Liver (tissue), 9 donors: ENCODE results near the gene F8. TPM values are rescaled to one million over a fixed set of nuclear protein-coding genes. Genes with fewer than 3 reads are reported as not detected.
"Not testable (repeated sequence)": the region's sequence is repeated elsewhere in the genome, so short reads cannot be mapped to it uniquely, and the experiment has no call there.

Source experiments
- DNase-seq: peaks from one replicate; pipeline ENCODE4 v3.0.0-alpha.2; 2017; ENCODE audit warnings: low spot score
- H3K27ac ChIP-seq, 2 donors: one replicate each; pipeline ENCODE4 v1.7.0; 2013; ENCODE audit warnings: inconsistent platforms in 2 of 2, low read length in 2 of 2, control low read depth in 1 of 2, low read depth in 1 of 2, mild to moderate bottlenecking in 1 of 2
- H3K27me3 ChIP-seq, 4 donors: one replicate each; pipeline versions ENCODE4 v1.6.1 to v1.7.0; 2013; ENCODE audit warnings: low read length in 3 of 4, inconsistent platforms in 1 of 4, mild to moderate bottlenecking in 1 of 4, moderate library complexity in 1 of 4; ENCODE audit not compliant: control insufficient read depth in 4 of 4, insufficient read depth in 4 of 4
- H3K36me3 ChIP-seq, 4 donors: one replicate each; pipeline versions ENCODE4 v1.6.1 to v1.7.0; 2013; ENCODE audit warnings: low read length in 3 of 4, mild to moderate bottlenecking in 3 of 4, low read depth in 1 of 4, moderate library complexity in 1 of 4; ENCODE audit not compliant: control insufficient read depth in 4 of 4, insufficient read depth in 3 of 4
- H3K4me1 ChIP-seq, 4 donors: one replicate each; pipeline versions ENCODE4 v1.6.1 to v1.7.0; 2013; ENCODE audit warnings: low read length in 3 of 4, mild to moderate bottlenecking in 3 of 4, moderate library complexity in 1 of 4; ENCODE audit not compliant: control insufficient read depth in 4 of 4, insufficient read depth in 4 of 4
- H3K4me3 ChIP-seq, 3 donors: one replicate each; pipeline versions ENCODE4 v1.6.1 to v1.7.0; 2013; ENCODE audit warnings: low read length in 3 of 3, control low read depth in 1 of 3, low read depth in 1 of 3, mild to moderate bottlenecking in 1 of 3
- H3K9ac ChIP-seq, 2 donors: one replicate each; pipeline ENCODE4 v1.7.0; 2013; ENCODE audit warnings: low read length in 2 of 2, mild to moderate bottlenecking in 2 of 2, moderate library complexity in 2 of 2, control low read depth in 1 of 2, low read depth in 1 of 2
- H3K9me3 ChIP-seq, 4 donors: one replicate each; pipeline versions ENCODE4 v1.6.1 to v1.7.0; 2013; ENCODE audit warnings: low read length in 3 of 4; ENCODE audit not compliant: control insufficient read depth in 4 of 4
- ATF3 ChIP-seq: IDR thresholded peaks from 2 replicates; pipeline ENCODE4 v1.6.1; 2016; ENCODE audit warnings: antibody characterized with exemption
- FOXA1 ChIP-seq: IDR thresholded peaks from 2 replicates; pipeline ENCODE4 v1.6.1; 2016; ENCODE audit warnings: antibody characterized with exemption
- FOXA2 ChIP-seq: IDR thresholded peaks from 2 replicates; pipeline ENCODE4 v1.6.1; 2016; ENCODE audit warnings: antibody characterized with exemption
- GABPA ChIP-seq, 2 donors: IDR thresholded peaks in 1 of 2; conservative IDR thresholded peaks in 1 of 2; 2 replicates each; pipeline ENCODE4 v1.6.1; 2016; ENCODE audit warnings: antibody characterized with exemption in 2 of 2, mild to moderate bottlenecking in 1 of 2, moderate library complexity in 1 of 2
- NR2F2 ChIP-seq: IDR thresholded peaks from 2 replicates; pipeline ENCODE4 v1.6.1; 2016; ENCODE audit warnings: antibody characterized with exemption
- RXRA ChIP-seq, 2 donors: IDR thresholded peaks; 2 replicates each; pipeline ENCODE4 v1.6.1; 2017 to 2018; ENCODE audit warnings: antibody characterized with exemption in 2 of 2, mild to moderate bottlenecking in 1 of 2
- TAF1 ChIP-seq: conservative IDR thresholded peaks from 2 replicates; pipeline ENCODE4 v1.6.1; 2016; ENCODE audit warnings: antibody characterized with exemption, mild to moderate bottlenecking
- YY1 ChIP-seq: IDR thresholded peaks from 2 replicates; pipeline ENCODE4 v1.6.1; 2016; ENCODE audit warnings: antibody characterized with exemption, mild to moderate bottlenecking
- WGBS: extraction: QIAGEN DNeasy Blood & Tissue Kit; methylation state at CpG from one replicate; pipeline ENCODE4 v1.1.7; 2013; 5-methylcytosine and 5-hydroxymethylcytosine counted together
- polyA plus RNA-seq, 2 donors: library from polyadenylated mRNA; stranded (reverse) in 1 of 2; unstranded in 1 of 2; fragments of 200-250 nt in 1 of 2; fragments of >200 nt in 1 of 2; fragmentation: Nextera tagmentation in 1 of 2; extraction: Ambion mirVana in 1 of 2; gene quantifications; one replicate each; pipeline versions ENCODE4 v1.2.1 to v1.2.3, GENCODE V29; 2013 to 2015
- total RNA-seq, 2 donors: library from RNA; depleted of rRNA; stranded (reverse); fragments of >200 nt; gene quantifications; one replicate each; pipeline ENCODE4 v1.2.3, GENCODE V29; 2014
- TF ChIP-seq, protein P1 (sequence below): IDR thresholded peaks from 2 replicates; pipeline ENCODE4 v1.6.1; 2016; ENCODE audit warnings: antibody characterized with exemption
- donor health status: healthy.
- donor health status: healthy.
- donor health status: healthy.
- donor health status: healthy.
- donor health status: healthy.

F8 gene
- total and polyA plus RNA-seq, 4 donors = 8.0 to 22.3 (median 13.8) TPM

DNA sequence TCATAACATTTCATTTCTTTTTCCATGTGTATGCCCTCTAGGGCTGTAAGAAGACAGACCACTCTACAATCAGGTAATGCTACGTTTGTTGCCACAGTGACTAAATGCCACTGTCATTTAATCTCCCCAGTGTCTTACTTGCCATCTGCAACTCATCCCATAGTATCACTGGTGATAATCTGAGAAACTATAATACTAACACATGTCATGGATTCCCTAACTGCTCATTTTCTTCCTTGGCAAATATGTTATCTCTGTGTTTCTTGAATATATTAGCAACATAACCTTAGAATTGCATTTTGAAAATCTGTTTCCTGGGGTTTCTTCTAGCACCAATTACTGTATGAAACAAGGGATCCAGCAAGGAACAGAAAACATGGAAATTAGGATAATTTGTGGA is 130.2 kb downstream of the F8 start:
- TF ChIP-seq FOXA1 (no peak), RXRA (IDR thresholded peaks at IDR 0.05) (no peak), GABPA (IDR thresholded peaks at IDR 0.05 in 1 of 2, conservative IDR thresholded peaks at IDR 0.05 in 1 of 2) (no peak), FOXA2 (no peak), ATF3 (no peak), TAF1 (no peak)
- TF ChIP-seq, protein P1, sequence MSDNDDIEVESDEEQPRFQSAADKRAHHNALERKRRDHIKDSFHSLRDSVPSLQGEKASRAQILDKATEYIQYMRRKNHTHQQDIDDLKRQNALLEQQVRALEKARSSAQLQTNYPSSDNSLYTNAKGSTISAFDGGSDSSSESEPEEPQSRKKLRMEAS = no peak
- WGBS = 98% methylated on average over 1 of the region's 1 CpG
- Histone ChIP-seq H3K4me3 (no peak overlapping the region), H3K9ac (no peak overlapping the region), H3K27ac (no peak overlapping the region), H3K36me3 (no peaks in the 10 kb centered on the region), H3K4me1 (no peaks in the 10 kb centered on the region), H3K9me3 (no peaks in the 10 kb centered on the region), H3K27me3 (no peaks in the 10 kb centered on the region)
- no peak for DNase-seq

DNA sequence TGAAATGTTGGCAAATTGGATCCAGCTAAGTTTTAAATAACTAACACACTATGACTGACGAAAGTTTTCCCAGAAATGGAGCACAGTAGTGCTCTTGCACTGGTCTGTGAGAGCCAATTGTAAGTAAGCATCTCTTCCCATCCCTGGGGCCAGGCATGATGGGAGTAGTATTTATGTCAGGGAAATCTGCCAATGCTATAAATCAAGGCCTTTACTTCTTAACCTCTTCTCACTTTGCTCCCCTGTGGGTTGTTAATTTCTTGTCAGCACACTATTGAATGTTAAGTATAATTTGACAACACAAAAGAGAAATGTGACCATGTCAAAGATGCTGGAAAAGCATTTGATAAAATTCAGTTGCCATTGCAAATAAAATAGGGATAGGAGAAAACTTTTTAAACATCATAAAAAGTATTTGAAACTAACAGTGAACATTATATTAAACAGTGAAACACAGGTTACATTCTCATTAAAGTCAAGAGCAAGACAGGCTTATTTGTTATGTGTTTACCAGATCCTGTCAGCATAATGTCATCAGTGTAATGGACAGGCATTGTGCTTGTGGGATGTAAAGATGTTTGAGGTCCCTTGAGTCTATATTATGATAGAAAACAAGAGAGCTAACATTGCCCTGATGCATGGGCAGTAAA is 131.4 kb downstream of the F8 start:
- no peak overlapping the region for H3K9ac ChIP-seq
- no peaks in the 10 kb centered on the region for H3K27me3 ChIP-seq
- H3K36me3 ChIP-seq = no peaks in the 10 kb centered on the region
- H3K27ac ChIP-seq = no peak overlapping the region
- no peak overlapping the region for H3K4me3 ChIP-seq
- DNase-seq = no peak
- TF ChIP-seq YY1 (no peak), NR2F2 (no peak)
- TF ChIP-seq, protein P1 = no peak
- H3K9me3 ChIP-seq = no peaks in the 10 kb centered on the region
- 88% methylated on average over 1 of the region's 1 CpG for WGBS
- no peaks in the 10 kb centered on the region for H3K4me1 ChIP-seq

GRCh38 chrX:154886789-154887221 is 135.7 kb downstream of the F8 start:
- H3K27me3 ChIP-seq, H3K4me1 ChIP-seq, H3K36me3 ChIP-seq, H3K4me3 ChIP-seq, H3K9me3 ChIP-seq, DNase-seq, H3K9ac ChIP-seq, H3K27ac ChIP-seq: not testable (repeated sequence)
- no CpG with 5 or more reads among the region's 62 CpGs for WGBS

GRCh38 chrX:154886069-154886788 is 136.3 kb downstream of the F8 start, which contains the start of gene F8A1:
TSS of gene F8A1 (plus strand) at chrX:154886355. CDS start at chrX:154886375, 20 bp downstream.
- H3K36me3 ChIP-seq, H3K4me1 ChIP-seq, H3K27me3 ChIP-seq, H3K27ac ChIP-seq, H3K9me3 ChIP-seq, H3K9ac ChIP-seq, DNase-seq: not testable (repeated sequence)
- peak within 1 kb of the TSS in 1 of 3 donors; percentile 29 for H3K4me3 ChIP-seq
- WGBS = 0% methylated on average over 8 of the region's 91 CpGs

- not testable (repeated sequence) for H3K9me3 ChIP-seq, H3K27me3 ChIP-seq, H3K9ac ChIP-seq, H3K4me1 ChIP-seq, H3K36me3 ChIP-seq, DNase-seq, H3K27ac ChIP-seq
- peak overlapping the region in 1 of 3 donors; percentile 29 for H3K4me3 ChIP-seq
- WGBS = 55% methylated on average over 3 of the region's 14 CpGs
These were observed 137.0 kb downstream of the F8 start for GRCh38 chrX:154885549-154885948.

DNA sequence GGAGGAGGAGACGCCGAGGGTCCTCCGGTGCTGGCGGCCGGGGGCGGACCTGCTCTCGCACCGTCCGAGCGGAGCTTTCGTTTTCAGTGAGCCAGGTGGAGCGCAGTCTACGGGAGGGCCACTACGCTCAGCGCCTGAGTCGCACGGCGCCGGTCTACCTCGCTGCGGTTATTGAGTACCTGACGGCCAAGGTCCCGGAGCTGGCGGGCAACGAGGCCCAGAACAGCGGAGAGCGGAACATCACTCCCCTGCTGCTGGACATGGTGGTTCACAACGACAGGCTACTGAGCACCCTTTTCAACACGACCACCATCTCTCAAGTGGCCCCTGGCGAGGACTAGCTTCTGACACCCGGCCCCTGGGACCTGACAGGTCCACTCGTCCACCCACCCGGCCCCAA is 137.5 kb downstream of the F8 start:
- H3K36me3 ChIP-seq, H3K9ac ChIP-seq, DNase-seq, H3K27ac ChIP-seq, H3K27me3 ChIP-seq, H3K4me1 ChIP-seq, H3K4me3 ChIP-seq, H3K9me3 ChIP-seq: not testable (repeated sequence)
- 98% methylated on average over 13 of the region's 33 CpGs for WGBS

GRCh38 chrX:154884069-154884468 is 138.5 kb downstream of the F8 start:
- not testable (repeated sequence) for H3K27ac ChIP-seq, H3K4me3 ChIP-seq, H3K9ac ChIP-seq, H3K36me3 ChIP-seq, H3K9me3 ChIP-seq, H3K27me3 ChIP-seq, DNase-seq, H3K4me1 ChIP-seq
- no CpG with 5 or more reads among the region's 8 CpGs for WGBS
